H1 (cell line): ENCODE measurements around the gene PRRT1. TPM values are rescaled to one million over a fixed set of nuclear protein-coding genes. Genes with fewer than 3 reads are reported as not detected.

Source experiments
- CTCF ChIA-PET: fragments of 300-600 bp; sonication (Branson Sonifier 250); formaldehyde crosslinking; loops from one replicate; lab custom pipeline; 2021; ENCODE audit not compliant: partially characterized antibody; lab: Charles Lee
- POLR2A ChIA-PET: fragments of 300-600 bp; sonication (Branson Sonifier 250); formaldehyde crosslinking; loops from one replicate; lab custom pipeline; 2021; ENCODE audit warnings: inconsistent platforms; ENCODE audit not compliant: partially characterized antibody; lab: Charles Lee
- DNase-seq, 2 experiments: peaks; one replicate each; pipeline versions ENCODE4 v3.0.0 to v3.0.0-alpha.2; 2010 to 2022; ENCODE audit warnings: low spot score in 2 of 2, low read depth in 1 of 2, mixed read lengths in 1 of 2
- FAIRE-seq: peaks from 2 replicates; lab custom pipeline; 2011; peaks lifted over from hg19 to GRCh38; lab: Jason Lieb, UNC
- H2AFZ ChIP-seq: 2 replicates; pipeline ENCODE4 v1.8.1; 2012; ENCODE audit warnings: low read length, inconsistent platforms
- H2AK5ac ChIP-seq: 2 replicates; pipeline ENCODE4 v1.6.1; 2013; ENCODE audit warnings: low read depth, low read length
- H2BK120ac ChIP-seq: replicated peaks from 2 replicates; pipeline ENCODE3; 2013; ENCODE audit warnings: low read depth, low read length, inconsistent platforms
- H2BK12ac ChIP-seq: 2 replicates; pipeline ENCODE4 v1.6.1; 2013; ENCODE audit warnings: low read depth, low read length
- H2BK15ac ChIP-seq: 2 replicates; pipeline ENCODE4 v1.6.1; 2013; ENCODE audit warnings: low read length
- H2BK20ac ChIP-seq: 2 replicates; pipeline ENCODE4 v1.6.1; 2013; ENCODE audit warnings: low read length
- H2BK5ac ChIP-seq: 2 replicates; pipeline ENCODE4 v1.6.1; 2013; ENCODE audit warnings: low read depth, low read length
- H3K14ac ChIP-seq: 2 replicates; pipeline ENCODE4 v1.6.1; 2013; ENCODE audit warnings: inconsistent platforms; ENCODE audit not compliant: insufficient read length
- H3K18ac ChIP-seq: 2 replicates; pipeline ENCODE4 v1.6.1; 2013; ENCODE audit warnings: low read length; ENCODE audit errors: extremely low read depth
- H3K23ac ChIP-seq: 2 replicates; pipeline ENCODE4 v1.6.1; 2013; ENCODE audit warnings: inconsistent platforms; ENCODE audit not compliant: insufficient read length
- H3K23me2 ChIP-seq: 2 replicates; pipeline ENCODE4 v1.6.1; 2013; ENCODE audit warnings: low read depth, low read length
- H3K27ac ChIP-seq: 2 replicates; pipeline ENCODE4 v1.6.1; 2011; ENCODE audit warnings: low read depth, low read length, inconsistent platforms
- H3K27me3 ChIP-seq, 4 experiments: replicated peaks in 1 of 4; 1 replicate in 1 of 4; 2 replicates in 3 of 4; pipeline versions ENCODE4 v1.6.1 to v1.8.1; 2011 to 2013; ENCODE audit warnings: low read length in 3 of 4, mild to moderate bottlenecking in 3 of 4, inconsistent platforms in 2 of 4, mixed read lengths in 2 of 4, moderate library complexity in 1 of 4; ENCODE audit not compliant: control insufficient read depth in 3 of 4, insufficient read depth in 3 of 4; ENCODE audit errors: extremely low read depth in 1 of 4
- H3K36me3 ChIP-seq, 4 experiments: 2 replicates each; pipeline versions ENCODE4 v1.6.1 to v1.8.1; 2011 to 2013; ENCODE audit warnings: mild to moderate bottlenecking in 4 of 4, low read length in 3 of 4, moderate library complexity in 2 of 4, control low read depth in 1 of 4, inconsistent platforms in 1 of 4; ENCODE audit not compliant: insufficient read depth in 4 of 4, control insufficient read depth in 2 of 4
- H3K4ac ChIP-seq: replicated peaks from 2 replicates; pipeline ENCODE3; 2013; ENCODE audit warnings: low read length, low read depth, mixed read lengths, inconsistent platforms; ENCODE audit not compliant: insufficient read length
- H3K4me1 ChIP-seq, 4 experiments: replicated peaks in 1 of 4; 1 replicate in 1 of 4; 2 replicates in 3 of 4; pipeline versions ENCODE4 v1.6.1 to v1.8.1; 2011 to 2013; ENCODE audit warnings: low read length in 3 of 4, inconsistent platforms in 2 of 4, mixed read lengths in 1 of 4; ENCODE audit not compliant: insufficient read depth in 4 of 4, control insufficient read depth in 3 of 4
- H3K4me2 ChIP-seq, 2 experiments: 2 replicates each; pipeline versions ENCODE4 v1.6.1 to v1.8.1; 2011 to 2013; ENCODE audit warnings: low read depth in 2 of 2, low read length in 2 of 2, control low read depth in 1 of 2, inconsistent platforms in 1 of 2, mild to moderate bottlenecking in 1 of 2; ENCODE audit not compliant: insufficient read depth in 1 of 2
- H3K4me3 ChIP-seq, 4 experiments: fragments of 200-600, 300-600 bp in 1 of 4; sonication (generic), shearing (Covaris generic), sonication (Bioruptor Twin) in 1 of 4; 2 replicates each; pipeline versions ENCODE4 v1.5.1 to v1.8.1; 2011 to 2016; ENCODE audit warnings: low read length in 4 of 4, low read depth in 3 of 4, control low read depth in 2 of 4, inconsistent platforms in 2 of 4, mild to moderate bottlenecking in 2 of 4, mixed read lengths in 1 of 4, moderate library complexity in 1 of 4; ENCODE audit not compliant: insufficient read depth in 2 of 4; ENCODE audit errors: extremely low read depth in 1 of 4
- H3K56ac ChIP-seq: replicated peaks from 2 replicates; pipeline ENCODE3; 2013; ENCODE audit warnings: low read depth, mild to moderate bottlenecking, mixed read lengths, low read length, inconsistent platforms; ENCODE audit not compliant: insufficient read length
- H3K79me1 ChIP-seq: 2 replicates; pipeline ENCODE4 v1.6.1; 2013; ENCODE audit warnings: low read depth, low read length, control low read depth
- H3K79me2 ChIP-seq, 2 experiments: 2 replicates each; pipeline versions ENCODE4 v1.6.1 to v1.8.1; 2012 to 2013; ENCODE audit warnings: low read length in 2 of 2, mild to moderate bottlenecking in 2 of 2, inconsistent platforms in 1 of 2; ENCODE audit not compliant: insufficient read depth in 2 of 2, control insufficient read depth in 1 of 2
- H3K9ac ChIP-seq, 4 experiments: replicated peaks in 1 of 4; 1 replicate in 1 of 4; 2 replicates in 3 of 4; pipeline versions ENCODE4 v1.6.1 to v1.8.1; 2011 to 2013; ENCODE audit warnings: low read depth in 3 of 4, low read length in 3 of 4, control low read depth in 2 of 4, mild to moderate bottlenecking in 2 of 4, moderate library complexity in 2 of 4, inconsistent platforms in 1 of 4; ENCODE audit errors: extremely low read depth in 1 of 4
- H3K9me3 ChIP-seq, 2 experiments: 2 replicates each; pipeline versions ENCODE4 v1.6.1 to v1.8.1; 2012 to 2013; ENCODE audit warnings: mild to moderate bottlenecking in 2 of 2, moderate library complexity in 2 of 2, control low read depth in 1 of 2, inconsistent platforms in 1 of 2, low read depth in 1 of 2, low read length in 1 of 2, mixed read lengths in 1 of 2; ENCODE audit not compliant: insufficient read depth in 2 of 2
- H4K20me1 ChIP-seq, 2 experiments: replicated peaks in 1 of 2; 2 replicates each; pipeline versions ENCODE3 to v1.8.1; 2011 to 2013; ENCODE audit warnings: inconsistent platforms in 2 of 2, low read length in 2 of 2, mild to moderate bottlenecking in 1 of 2; ENCODE audit not compliant: insufficient read depth in 2 of 2, control insufficient read depth in 1 of 2
- H4K5ac ChIP-seq: 2 replicates; pipeline ENCODE4 v1.6.1; 2013; ENCODE audit warnings: low read length, low read depth, mixed read lengths, inconsistent platforms; ENCODE audit not compliant: insufficient read length
- H4K8ac ChIP-seq: 2 replicates; pipeline ENCODE4 v1.8.0; 2013; ENCODE audit warnings: mild to moderate bottlenecking, moderate library complexity, low read length, inconsistent platforms; ENCODE audit not compliant: insufficient read depth; ENCODE audit errors: extremely low read depth
- H4K91ac ChIP-seq: replicated peaks from 2 replicates; pipeline ENCODE3; 2013; ENCODE audit warnings: low read length, mixed read lengths, inconsistent platforms; ENCODE audit not compliant: insufficient read length
- CBX5 ChIP-seq: fragments of 300-800, 300-1000 bp; sonication (generic); IDR thresholded peaks from 2 replicates; pipeline ENCODE4 v1.7.1; 2016; ENCODE audit warnings: antibody characterized with exemption, low read length, low read depth
- RAD21 ChIP-seq, 2 experiments: IDR thresholded peaks in 1 of 2; conservative IDR thresholded peaks in 1 of 2; 2 replicates each; pipeline ENCODE4 v1.6.1; 2011; ENCODE audit warnings: low read depth in 2 of 2, low read length in 2 of 2, improper control_type of control experiment in 1 of 2, inconsistent platforms in 1 of 2, mild to moderate bottlenecking in 1 of 2, moderate library complexity in 1 of 2
- SAP30 ChIP-seq: fragments of 300-600 bp; sonication (generic); IDR thresholded peaks from 2 replicates; pipeline ENCODE4 v1.7.1; 2012; ENCODE audit warnings: low read length, moderate library complexity, mild to moderate bottlenecking, inconsistent platforms; ENCODE audit not compliant: insufficient read depth, insufficient replicate concordance
- WGBS, 2 experiments: shearing (Covaris generic) in 1 of 2; methylation state at CpG; one replicate each; pipeline versions ENCODE4 v1.1.6 to v1.1.7; 2013 to 2015; ENCODE audit warnings: low lambda C conversion rate in 2 of 2, mixed read lengths in 2 of 2, inconsistent platforms in 1 of 2, low coverage in 1 of 2, missing lambda C conversion rate in 1 of 2; ENCODE audit not compliant: insufficient replicate concordance in 2 of 2, insufficient coverage in 1 of 2, insufficient read length in 1 of 2; ENCODE audit errors: extremely low coverage in 1 of 2, missing lambda C conversion rate in 1 of 2; 5-methylcytosine and 5-hydroxymethylcytosine counted together
- polyA plus RNA-seq, 7 experiments: library from polyadenylated mRNA; depleted of rRNA in 3 of 7; stranded (reverse) in 5 of 7; unstranded in 2 of 7; fragments of >200 nt in 5 of 7; fragments of 200-250 nt in 2 of 7; gene quantifications; 1 replicate in 5 of 7; 2 replicates in 1 of 7; 4 replicates in 1 of 7; pipeline versions ENCODE4 v1.2.1 to v1.2.3, GENCODE V29; 2011 to 2013; ENCODE audit warnings: missing spikeins in 2 of 7, mixed read lengths in 2 of 7
- total RNA-seq: library from RNA; stranded (reverse); fragmentation: NEBNext Ultra II Directional; extraction: Animal tissue kit (Norgen Biotek cat#: 25700); gene quantifications from 2 replicates; pipeline ENCODE4 v1.2.1, GENCODE V29; 2021
- TF ChIP-seq, protein P1 (sequence below), 3 experiments: IDR thresholded peaks; 1 replicate in 2 of 3; 2 replicates in 1 of 3; pipeline versions ENCODE4 v1.5.1 to v1.6.1; 2011; ENCODE audit warnings: low read length in 3 of 3, mild to moderate bottlenecking in 3 of 3, inconsistent platforms in 2 of 3, low read depth in 1 of 3, moderate library complexity in 1 of 3; ENCODE audit not compliant: insufficient read depth in 1 of 3; ENCODE audit errors: control extremely low read depth in 1 of 3

Gene PRRT1
- total and polyA plus RNA-seq, 2 of the 8 experiments (the other 6 are each of a cell fraction or from before 2014, with no cell fraction given), result 0.71 to 2.8 TPM

DNA sequence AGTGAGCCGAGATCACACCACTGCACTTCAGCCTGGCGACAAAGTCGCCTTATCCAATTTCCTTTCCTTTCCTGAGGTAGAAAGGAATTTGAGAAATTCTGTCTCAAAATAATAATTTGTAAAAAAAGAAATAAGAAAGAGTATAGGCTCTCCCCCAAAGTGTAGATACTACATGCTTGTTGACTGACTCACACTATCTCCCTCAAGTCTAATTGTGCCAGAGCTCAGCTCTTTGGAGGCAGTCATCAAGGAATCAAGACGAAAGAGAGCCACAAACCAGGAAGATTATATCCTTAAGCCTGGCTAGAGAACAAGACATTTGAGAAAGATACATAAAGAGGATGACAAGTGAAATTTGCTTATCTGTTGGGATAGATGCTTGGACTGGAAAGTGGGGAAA is 18.0 kb downstream of the PRRT1 start:
- Histone ChIP-seq H2BK12ac (no peak overlapping the region), H3K79me1 (0 out of 2 replicates have a peak, but pooled peaks cover 2% of the 10 kb centered on the region), H3K4me3 (no peak overlapping the region), H3K56ac (no peak overlapping the region), H3K4ac (no peak overlapping the region), H3K14ac (no peak overlapping the region), H3K27me3 (no peaks in the 10 kb centered on the region), H2AK5ac (no peak overlapping the region), H3K4me2 (no peak overlapping the region), H3K4me1 (peaks cover 0 to 6% (median 5%) of the 10 kb centered on the region in 4 experiments; a peak in 5 of 7 replicates), H3K9me3 (no peaks in the 10 kb centered on the region), H2AFZ (no peak overlapping the region), H3K23ac (no peak overlapping the region), H4K20me1 (no peaks in the 10 kb centered on the region), H2BK15ac (no peak overlapping the region), H3K36me3 (no peaks in the 10 kb centered on the region), H2BK5ac (no peak overlapping the region), H4K8ac (no peak overlapping the region), H4K91ac (no peak overlapping the region), H3K27ac (no peak overlapping the region), H3K79me2 (peaks cover 0 to 5% of the 10 kb centered on the region in 2 experiments; a peak in 1 of 4 replicates), H4K5ac (no peak overlapping the region), H2BK120ac (no peak overlapping the region), H3K23me2 (peaks cover 5% of the 10 kb centered on the region), H2BK20ac (no peak overlapping the region), H3K9ac (no peak overlapping the region), H3K18ac (no peak overlapping the region)
- WGBS, 2 experiments, result 95% methylated on average over 4 of the region's 4 CpGs; no CpG with 5 or more reads in 1 of the 2 experiments
- no peak for DNase-seq
- ChIA-PET CTCF (interaction anchor here (1.5 kb wide), 1 partner anchor 15 kb away, joined by 4 read pairs; no protein-coding TSS in a partner anchor), POLR2A (no interaction called here)
- FAIRE-seq, result no peak
- TF ChIP-seq SAP30 (no peak), CBX5 (no peak), RAD21 (IDR thresholded peaks at IDR 0.05 in 1 of 2, conservative IDR thresholded peaks at IDR 0.05 in 1 of 2; ENCODE audit: low read depth in 2 of 2, low read length in 2 of 2) (no peak)
- TF ChIP-seq, protein P1, sequence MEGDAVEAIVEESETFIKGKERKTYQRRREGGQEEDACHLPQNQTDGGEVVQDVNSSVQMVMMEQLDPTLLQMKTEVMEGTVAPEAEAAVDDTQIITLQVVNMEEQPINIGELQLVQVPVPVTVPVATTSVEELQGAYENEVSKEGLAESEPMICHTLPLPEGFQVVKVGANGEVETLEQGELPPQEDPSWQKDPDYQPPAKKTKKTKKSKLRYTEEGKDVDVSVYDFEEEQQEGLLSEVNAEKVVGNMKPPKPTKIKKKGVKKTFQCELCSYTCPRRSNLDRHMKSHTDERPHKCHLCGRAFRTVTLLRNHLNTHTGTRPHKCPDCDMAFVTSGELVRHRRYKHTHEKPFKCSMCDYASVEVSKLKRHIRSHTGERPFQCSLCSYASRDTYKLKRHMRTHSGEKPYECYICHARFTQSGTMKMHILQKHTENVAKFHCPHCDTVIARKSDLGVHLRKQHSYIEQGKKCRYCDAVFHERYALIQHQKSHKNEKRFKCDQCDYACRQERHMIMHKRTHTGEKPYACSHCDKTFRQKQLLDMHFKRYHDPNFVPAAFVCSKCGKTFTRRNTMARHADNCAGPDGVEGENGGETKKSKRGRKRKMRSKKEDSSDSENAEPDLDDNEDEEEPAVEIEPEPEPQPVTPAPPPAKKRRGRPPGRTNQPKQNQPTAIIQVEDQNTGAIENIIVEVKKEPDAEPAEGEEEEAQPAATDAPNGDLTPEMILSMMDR (IDR thresholded peaks at IDR 0.05; ENCODE audit: control extremely low read depth in 1 of 3, insufficient read depth in 1 of 3, low read depth in 1 of 3, low read length in 3 of 3), result no peak
